ENCODE measurements around the gene MAP7D2.

MAP7D2 gene

GRCh38 chrX:19964017-19964710, 152.5 kb downstream of the MAP7D2 start:
- DNase-seq, result no peak

- no peak for DNase-seq
Observed at GRCh38 chrX:19960913-19961312, 155.8 kb downstream of the MAP7D2 start.

DNA sequence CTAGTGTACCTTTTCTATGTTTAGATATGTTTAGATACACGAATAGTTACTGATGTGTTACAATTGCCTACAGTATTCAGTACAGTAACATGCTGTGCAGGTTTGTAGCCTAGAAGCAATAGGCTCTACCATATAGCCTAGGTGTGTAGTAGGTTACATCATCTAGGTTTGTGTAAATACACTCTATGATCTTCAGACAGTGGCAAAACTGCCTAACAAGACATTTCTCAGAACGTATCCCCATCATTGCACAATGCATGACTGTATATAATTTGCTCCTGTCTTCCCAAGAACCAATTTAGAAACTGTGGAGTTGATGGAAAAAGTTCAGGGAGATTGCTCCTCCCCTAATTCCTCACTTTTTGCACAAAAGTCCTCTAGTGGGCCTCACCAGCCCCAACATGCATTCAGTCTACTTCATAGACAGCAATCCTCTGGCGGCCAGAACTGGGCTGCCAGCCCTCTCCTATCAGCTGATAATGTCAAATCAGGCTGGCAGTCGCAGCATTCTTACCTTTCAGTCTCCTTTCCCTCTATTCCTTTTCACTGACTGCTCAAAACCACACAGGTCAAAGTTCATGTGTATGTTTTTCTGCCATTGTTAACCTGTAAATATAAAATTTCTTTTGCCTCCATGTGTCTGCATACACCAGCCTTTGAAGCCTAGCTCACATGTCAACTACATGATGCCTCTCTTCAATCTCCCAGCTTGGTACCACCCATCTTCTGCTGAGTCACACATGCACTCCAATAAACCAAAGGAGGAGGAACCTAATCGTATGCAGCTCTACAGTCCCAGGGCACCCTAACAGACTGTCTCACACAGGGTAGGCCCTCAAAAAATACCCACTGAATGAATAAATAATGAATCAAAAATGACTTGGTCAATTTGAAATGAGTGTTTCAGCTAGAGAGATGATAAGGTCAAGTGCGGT, 157.9 kb downstream of the MAP7D2 start:
- DNase-seq, result no peak

DNA sequence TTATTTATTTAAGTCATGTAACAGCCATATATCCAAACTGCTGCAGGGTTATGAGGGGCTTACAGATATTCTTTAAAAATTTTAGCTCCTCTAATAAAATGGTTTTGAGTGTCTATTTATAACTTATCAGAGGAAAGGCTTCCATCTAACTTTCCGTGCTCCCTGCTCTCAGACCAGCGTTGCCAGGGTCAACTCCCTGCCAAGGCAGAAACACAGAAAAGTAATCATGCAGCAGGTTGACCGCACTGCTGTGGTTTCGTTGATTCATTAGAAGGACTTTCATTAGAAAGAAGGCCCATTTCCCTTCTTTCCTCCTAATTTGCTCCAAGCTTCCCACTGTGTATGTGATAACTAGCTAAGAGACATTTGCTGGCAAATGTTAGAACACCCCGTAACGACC, 159.8 kb downstream of the MAP7D2 start:
- DNase-seq, result no peak

Data from NCI-H146 (cell line).